Left renal pelvis (tissue), 4 donors: ENCODE results near the gene ATR. TPM values are rescaled to one million over a fixed set of nuclear protein-coding genes. Genes with fewer than 3 reads are reported as not detected.

Source experiments
- polyA plus RNA-seq, 4 donors: library from polyadenylated mRNA; unstranded; fragments of 120-200 nt; gene quantifications; one replicate each; pipeline ENCODE4 v1.2.1, GENCODE V29; 2013; ENCODE audit not compliant: insufficient read length in 4 of 4

ATR gene
- polyA plus RNA-seq, 4 donors: 19.4 to 32.7 (median 27.7) TPM

Other genes starting within 250 kb of the ATR start
- gene XRN1, start 130.7 kb downstream of the ATR start, polyA plus RNA-seq: 10 to 100 TPM; 23.8 to 27.4 (median 25.0) TPM
- 10 to 100 TPM in 3 of 4 donors, 1 to 10 TPM in 1; 1.4 to 31.9 (median 29.0) TPM for gene PLS1, start 17.7 kb upstream of the ATR start, polyA plus RNA-seq
- 10 to 100 TPM; 12.7 to 13.9 (median 13.2) TPM for gene TRPC1, start 145.3 kb upstream of the ATR start, polyA plus RNA-seq